OCI-LY1 (cell line): Measurements from ENCODE around the gene SERPINA6.

Source experiments
- EZH2 ChIP-seq: fragments of 200-600 bp; sonication (generic), shearing (Covaris generic); IDR thresholded peaks from 2 replicates; pipeline ENCODE4 v1.8.0; 2017; ENCODE audit warnings: borderline replicate concordance, mixed run types, mild to moderate bottlenecking, antibody characterized with exemption, low read length, moderate library complexity, mixed read lengths
- TF ChIP-seq, protein P1 (sequence below): fragments of 200-600 bp; sonication (generic), shearing (Covaris generic); IDR thresholded peaks from 2 replicates; pipeline ENCODE4 v1.5.1; 2017; ENCODE audit warnings: mild to moderate bottlenecking, antibody characterized with exemption, low read length, moderate library complexity, mixed read lengths

DNA sequence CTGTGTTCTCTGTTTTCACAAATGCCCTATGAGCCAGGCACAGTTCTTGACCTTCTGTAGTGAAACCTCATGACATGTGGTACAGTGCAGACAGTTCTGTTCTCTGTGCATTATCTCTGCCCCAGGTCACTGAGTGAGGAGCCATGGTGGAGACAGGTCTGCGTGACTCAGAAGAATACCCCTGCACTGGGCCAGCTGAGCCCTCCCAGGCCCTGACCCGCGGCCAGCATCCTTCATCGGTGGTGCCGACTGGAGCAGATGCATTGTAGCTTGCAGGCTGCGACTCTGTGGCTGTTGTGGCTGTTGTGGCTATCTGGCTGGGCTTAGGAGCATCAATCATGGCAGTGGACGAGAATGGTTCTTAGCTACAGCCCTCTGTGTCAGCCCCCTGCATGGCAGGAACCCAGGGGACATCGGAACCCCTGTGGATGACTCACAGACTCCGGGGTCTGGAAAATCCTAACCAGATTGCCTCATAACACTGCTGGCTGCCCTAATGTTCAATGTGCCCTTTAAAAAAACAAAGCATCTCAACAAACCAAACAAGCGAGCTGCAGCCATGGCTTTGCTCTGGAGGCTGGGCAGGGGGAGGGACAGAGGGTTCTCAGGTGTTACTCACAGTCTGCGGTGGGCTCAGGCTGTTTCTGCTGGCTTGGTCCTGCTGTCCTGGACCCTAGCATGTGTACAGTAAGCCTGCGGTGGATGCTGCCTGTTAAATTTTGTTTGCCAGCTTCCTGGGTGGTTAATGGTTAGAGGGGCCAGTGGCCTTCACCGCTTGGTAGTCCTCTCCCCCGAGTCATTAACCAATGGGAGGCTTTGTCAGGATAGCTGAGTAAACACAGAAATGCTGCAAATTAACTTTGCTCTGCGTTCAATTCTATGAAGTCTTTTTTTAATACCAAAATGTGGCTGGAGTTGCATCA lies at the start of gene SERPINA6:
- TF ChIP-seq, protein P1, sequence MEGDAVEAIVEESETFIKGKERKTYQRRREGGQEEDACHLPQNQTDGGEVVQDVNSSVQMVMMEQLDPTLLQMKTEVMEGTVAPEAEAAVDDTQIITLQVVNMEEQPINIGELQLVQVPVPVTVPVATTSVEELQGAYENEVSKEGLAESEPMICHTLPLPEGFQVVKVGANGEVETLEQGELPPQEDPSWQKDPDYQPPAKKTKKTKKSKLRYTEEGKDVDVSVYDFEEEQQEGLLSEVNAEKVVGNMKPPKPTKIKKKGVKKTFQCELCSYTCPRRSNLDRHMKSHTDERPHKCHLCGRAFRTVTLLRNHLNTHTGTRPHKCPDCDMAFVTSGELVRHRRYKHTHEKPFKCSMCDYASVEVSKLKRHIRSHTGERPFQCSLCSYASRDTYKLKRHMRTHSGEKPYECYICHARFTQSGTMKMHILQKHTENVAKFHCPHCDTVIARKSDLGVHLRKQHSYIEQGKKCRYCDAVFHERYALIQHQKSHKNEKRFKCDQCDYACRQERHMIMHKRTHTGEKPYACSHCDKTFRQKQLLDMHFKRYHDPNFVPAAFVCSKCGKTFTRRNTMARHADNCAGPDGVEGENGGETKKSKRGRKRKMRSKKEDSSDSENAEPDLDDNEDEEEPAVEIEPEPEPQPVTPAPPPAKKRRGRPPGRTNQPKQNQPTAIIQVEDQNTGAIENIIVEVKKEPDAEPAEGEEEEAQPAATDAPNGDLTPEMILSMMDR: no peak
- no peak for TF ChIP-seq EZH2
